Tibial nerve (tissue), 4 donors: ENCODE results near the gene HOTAIR. TPM values are rescaled to one million over a fixed set of nuclear protein-coding genes. Genes with fewer than 3 reads are reported as not detected.

Experiments
- DNase-seq, 2 donors: peaks; one replicate each; pipeline ENCODE4 v3.0.0-alpha.2; 2019; ENCODE audit warnings: low spot score in 2 of 2
- H3K27ac ChIP-seq, 4 donors: fragments of 200-600 bp; sonication (generic) in 3 of 4; one replicate each; pipeline ENCODE4 v1.5.1; 2017 to 2019; ENCODE audit warnings: mild to moderate bottlenecking in 1 of 4
- H3K27me3 ChIP-seq, 2 donors: fragments of 200-600 bp; sonication (generic) in 1 of 2; one replicate each; pipeline versions ENCODE4 v1.5.1 to v1.6.0; 2017 to 2019
- H3K36me3 ChIP-seq, 3 donors: fragments of 200-600 bp; sonication (generic); one replicate each; pipeline ENCODE4 v1.5.1; 2018 to 2019
- H3K4me1 ChIP-seq, 4 donors: fragments of 200-600 bp; sonication (generic) in 3 of 4; one replicate each; pipeline ENCODE4 v1.5.1; 2017 to 2019
- H3K4me3 ChIP-seq, 4 donors: fragments of 200-600 bp; sonication (generic) in 3 of 4; one replicate each; pipeline ENCODE4 v1.5.1; 2017 to 2019; ENCODE audit warnings: mild to moderate bottlenecking in 1 of 4, moderate library complexity in 1 of 4
- H3K9me3 ChIP-seq, 4 donors: fragments of 200-600 bp; sonication (generic) in 3 of 4; one replicate each; pipeline ENCODE4 v1.5.1; 2017 to 2019
- EP300 ChIP-seq, 2 donors: sonication (generic); formaldehyde crosslinking; IDR thresholded peaks; one replicate each; pipeline ENCODE4 v1.6.1; 2017; ENCODE audit warnings: antibody characterized with exemption in 2 of 2, mild to moderate bottlenecking in 1 of 2
- POLR2A ChIP-seq, 2 donors: fragments of 450-650 bp; IDR thresholded peaks; one replicate each; pipeline ENCODE4 v1.6.1; 2017; ENCODE audit warnings: antibody characterized with exemption in 2 of 2, mild to moderate bottlenecking in 2 of 2, moderate library complexity in 2 of 2
- WGBS, 2 donors: methylation state at CpG; one replicate each; pipeline ENCODE4 v1.1.5; 2018; 5-methylcytosine and 5-hydroxymethylcytosine counted together
- total RNA-seq, 4 donors: library from RNA; depleted of rRNA; stranded (reverse); fragments of >200 nt; gene quantifications; one replicate each; pipeline ENCODE4 v1.1.0, GENCODE V29; 2016
- TF ChIP-seq, protein P1 (sequence below), 5 experiments: fragments of 200-600 bp in 3 of 5; fragments of 450-650 bp in 2 of 5; sonication (generic) in 3 of 5; IDR thresholded peaks; one replicate each; pipeline ENCODE4 v1.5.1; 2016 to 2019; ENCODE audit warnings: antibody characterized with exemption in 5 of 5, mild to moderate bottlenecking in 3 of 5, moderate library complexity in 2 of 5

HOTAIR gene
- total RNA-seq, 4 donors from 2014 or later, result 0.20 to 0.42 (median 0.30) TPM; not detected in 1

- Histone ChIP-seq H3K9me3 (no peaks in the 10 kb centered on the region), H3K27me3 (peaks cover 0 to 99% of the 10 kb centered on the region in 2 donors), H3K4me1 (peaks cover 0 to 40% (median 21%) of the 10 kb centered on the region in 4 donors), H3K4me3 (peak overlapping the region; percentile 25 to 49 (median 42)), H3K27ac (peak overlapping the region in 2 of 4 donors; percentile 4 to 18), H3K36me3 (no peaks in the 10 kb centered on the region)
- TF ChIP-seq, protein P1, sequence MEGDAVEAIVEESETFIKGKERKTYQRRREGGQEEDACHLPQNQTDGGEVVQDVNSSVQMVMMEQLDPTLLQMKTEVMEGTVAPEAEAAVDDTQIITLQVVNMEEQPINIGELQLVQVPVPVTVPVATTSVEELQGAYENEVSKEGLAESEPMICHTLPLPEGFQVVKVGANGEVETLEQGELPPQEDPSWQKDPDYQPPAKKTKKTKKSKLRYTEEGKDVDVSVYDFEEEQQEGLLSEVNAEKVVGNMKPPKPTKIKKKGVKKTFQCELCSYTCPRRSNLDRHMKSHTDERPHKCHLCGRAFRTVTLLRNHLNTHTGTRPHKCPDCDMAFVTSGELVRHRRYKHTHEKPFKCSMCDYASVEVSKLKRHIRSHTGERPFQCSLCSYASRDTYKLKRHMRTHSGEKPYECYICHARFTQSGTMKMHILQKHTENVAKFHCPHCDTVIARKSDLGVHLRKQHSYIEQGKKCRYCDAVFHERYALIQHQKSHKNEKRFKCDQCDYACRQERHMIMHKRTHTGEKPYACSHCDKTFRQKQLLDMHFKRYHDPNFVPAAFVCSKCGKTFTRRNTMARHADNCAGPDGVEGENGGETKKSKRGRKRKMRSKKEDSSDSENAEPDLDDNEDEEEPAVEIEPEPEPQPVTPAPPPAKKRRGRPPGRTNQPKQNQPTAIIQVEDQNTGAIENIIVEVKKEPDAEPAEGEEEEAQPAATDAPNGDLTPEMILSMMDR (IDR thresholded peaks at IDR 0.05), result no peak
- TF ChIP-seq EP300 (IDR thresholded peaks at IDR 0.05), result peak in 1 of 2 donors; percentile 36
- no peak for TF ChIP-seq POLR2A (IDR thresholded peaks at IDR 0.05)
- 2 to 4% methylated on average over 44 to 69 of the region's 71 CpGs for WGBS, 2 donors
- no peak for DNase-seq
These were observed 1.3 kb downstream of the HOTAIR start for GRCh38 chr12:53973236-53974042.

DNA sequence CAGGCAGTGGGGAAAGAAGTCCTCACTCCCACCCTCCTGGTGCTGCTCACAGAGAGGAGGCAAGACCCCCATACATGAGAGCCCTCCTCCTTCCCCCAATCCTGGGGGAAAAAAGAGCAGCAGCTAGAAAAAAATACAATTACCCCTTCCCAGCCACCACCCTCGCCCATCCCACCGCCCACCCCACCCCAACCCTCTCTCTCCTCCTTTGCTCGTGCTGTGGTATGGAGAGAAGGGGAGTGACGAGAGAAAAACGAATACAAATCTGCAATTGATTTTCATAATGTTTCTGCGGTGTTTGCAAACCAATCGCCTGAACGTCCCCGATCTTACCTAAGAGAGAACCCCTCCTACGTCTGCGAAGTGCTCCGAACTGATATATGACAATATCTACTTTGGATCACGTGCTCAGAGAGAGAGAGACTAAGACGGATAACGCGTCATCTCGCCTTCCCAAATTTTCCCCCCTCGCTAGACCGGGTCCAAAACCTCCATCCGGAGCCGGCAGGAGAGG lies 2.0 kb downstream of the HOTAIR start, which contains the start of gene HOXC11:
Gene HOXC11 (plus strand): TSS at position 405 of the 514 bp plus-strand sequence. CDS start 116 bp downstream, outside the sequence.
- TF ChIP-seq EP300 (IDR thresholded peaks at IDR 0.05), result no peak
- no peak for TF ChIP-seq POLR2A (IDR thresholded peaks at IDR 0.05)
- TF ChIP-seq, protein P1 (IDR thresholded peaks at IDR 0.05), result no peak
- H3K27me3 ChIP-seq, result peaks cover 0 to 99% of the 10 kb centered on the region in 2 donors

GRCh38 chr12:53972152-53972702 lies 2.5 kb downstream of the HOTAIR start:
- Histone ChIP-seq H3K27ac (no peak overlapping the region), H3K4me1 (peaks cover 0 to 35% (median 21%) of the 10 kb centered on the region in 4 donors), H3K9me3 (no peaks in the 10 kb centered on the region), H3K4me3 (no peak overlapping the region), H3K27me3 (peaks cover 0 to 99% of the 10 kb centered on the region in 2 donors), H3K36me3 (no peaks in the 10 kb centered on the region)
- 60% methylated on average over 9 of the region's 9 CpGs for WGBS, 2 donors
- no peak for TF ChIP-seq POLR2A (IDR thresholded peaks at IDR 0.05)
- TF ChIP-seq EP300 (IDR thresholded peaks at IDR 0.05), result no peak
- TF ChIP-seq, protein P1 (IDR thresholded peaks at IDR 0.05), result no peak
- no peak for DNase-seq

More for the DNA sequence above, 2.0 kb downstream of the HOTAIR start, which contains the start of gene HOXC11:
- peaks cover 0 to 35% (median 21%) of the 10 kb centered on the region in 4 donors for H3K4me1 ChIP-seq
- no peak for DNase-seq
- H3K9me3 ChIP-seq, result no peaks in the 10 kb centered on the region
- peak within 1 kb of the TSS; percentile 25 to 49 (median 42) for H3K4me3 ChIP-seq
- WGBS, 2 donors, result 8 to 10% methylated on average over 21 of the region's 21 CpGs
- peak within 1 kb of the TSS in 2 of 4 donors; percentile 4 to 18 for H3K27ac ChIP-seq
- no peaks in the 10 kb centered on the region for H3K36me3 ChIP-seq

GRCh38 chr12:53971686-53972085 lies 3.1 kb downstream of the HOTAIR start:
- H3K27me3 ChIP-seq, result peaks cover 0 to 100% of the 10 kb centered on the region in 2 donors
- WGBS, 2 donors, result 76 to 79% methylated on average over 2 of the region's 2 CpGs
- no peak overlapping the region for H3K4me3 ChIP-seq
- DNase-seq, result no peak
- H3K4me1 ChIP-seq, result peaks cover 0 to 37% (median 21%) of the 10 kb centered on the region in 4 donors
- H3K27ac ChIP-seq, result no peak overlapping the region
- no peaks in the 10 kb centered on the region for H3K9me3 ChIP-seq
- H3K36me3 ChIP-seq, result no peaks in the 10 kb centered on the region
- no peak for TF ChIP-seq POLR2A (IDR thresholded peaks at IDR 0.05)

DNA sequence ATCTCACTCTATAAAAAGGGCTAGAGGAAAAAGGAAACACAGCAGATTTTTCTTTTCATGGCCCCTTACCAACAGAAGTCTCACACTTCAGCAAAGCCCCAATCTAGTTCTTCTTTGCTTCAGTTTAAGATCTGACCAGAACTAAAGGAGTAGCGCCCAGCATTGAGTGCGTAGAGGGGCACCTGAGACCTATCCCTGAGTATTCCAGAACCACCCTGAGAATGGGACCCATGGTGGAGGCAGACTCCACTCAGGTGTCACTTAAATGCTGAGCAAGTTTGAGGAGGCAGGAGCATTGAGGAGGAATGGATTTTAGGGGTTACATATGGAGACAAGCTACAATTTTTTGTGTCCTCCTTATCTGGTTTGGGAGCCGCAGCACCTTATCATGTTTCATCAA lies 3.6 kb downstream of the HOTAIR start:
- 86 to 92% methylated on average over 3 of the region's 3 CpGs for WGBS, 2 donors
- no peaks in the 10 kb centered on the region for H3K9me3 ChIP-seq
- TF ChIP-seq EP300 (IDR thresholded peaks at IDR 0.05), result no peak
- TF ChIP-seq, protein P1 (IDR thresholded peaks at IDR 0.05), result no peak
- TF ChIP-seq POLR2A (IDR thresholded peaks at IDR 0.05), result no peak
- H3K4me1 ChIP-seq, result peaks cover 0 to 43% (median 21%) of the 10 kb centered on the region in 4 donors
- H3K36me3 ChIP-seq, result no peaks in the 10 kb centered on the region
- no peak for DNase-seq
- no peak overlapping the region for H3K4me3 ChIP-seq
- peaks cover 0 to 100% of the 10 kb centered on the region in 2 donors for H3K27me3 ChIP-seq
- H3K27ac ChIP-seq, result no peak overlapping the region
